22Rv1 (cell line): ENCODE measurements around the gene LCE3E.

Experiments
- ZFX ChIP-seq: fragments of 450-650 bp; IDR thresholded peaks from 2 replicates; pipeline ENCODE4 v1.6.1; 2017; ENCODE audit warnings: antibody characterized with exemption, borderline replicate concordance
- TF ChIP-seq, protein P1 (sequence below): fragments of 450-650 bp; IDR thresholded peaks from 2 replicates; pipeline ENCODE4 v1.5.1; 2017; ENCODE audit warnings: mild to moderate bottlenecking

DNA sequence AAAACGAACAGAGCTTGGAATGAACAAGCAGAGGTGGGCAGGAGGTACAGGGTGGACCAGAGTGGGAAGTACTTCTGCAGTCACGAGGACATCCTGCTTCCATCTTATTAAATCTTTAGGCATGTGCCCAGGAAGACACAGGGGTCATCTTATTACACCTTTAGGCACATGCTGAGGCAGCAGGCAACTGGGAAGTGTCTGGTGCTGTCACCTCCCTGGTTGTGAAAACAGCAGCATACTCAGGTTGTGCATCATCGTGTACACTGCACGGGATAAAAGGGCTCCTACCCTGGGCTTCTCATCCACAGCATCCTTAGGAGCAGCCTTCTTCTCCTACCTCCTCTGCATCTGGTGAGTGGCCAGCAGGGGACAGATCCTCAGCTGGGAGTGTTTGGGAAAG lies 33.4 kb upstream of the LCE3E start, which contains the start of gene LCE3C:
- TF ChIP-seq, protein P1, sequence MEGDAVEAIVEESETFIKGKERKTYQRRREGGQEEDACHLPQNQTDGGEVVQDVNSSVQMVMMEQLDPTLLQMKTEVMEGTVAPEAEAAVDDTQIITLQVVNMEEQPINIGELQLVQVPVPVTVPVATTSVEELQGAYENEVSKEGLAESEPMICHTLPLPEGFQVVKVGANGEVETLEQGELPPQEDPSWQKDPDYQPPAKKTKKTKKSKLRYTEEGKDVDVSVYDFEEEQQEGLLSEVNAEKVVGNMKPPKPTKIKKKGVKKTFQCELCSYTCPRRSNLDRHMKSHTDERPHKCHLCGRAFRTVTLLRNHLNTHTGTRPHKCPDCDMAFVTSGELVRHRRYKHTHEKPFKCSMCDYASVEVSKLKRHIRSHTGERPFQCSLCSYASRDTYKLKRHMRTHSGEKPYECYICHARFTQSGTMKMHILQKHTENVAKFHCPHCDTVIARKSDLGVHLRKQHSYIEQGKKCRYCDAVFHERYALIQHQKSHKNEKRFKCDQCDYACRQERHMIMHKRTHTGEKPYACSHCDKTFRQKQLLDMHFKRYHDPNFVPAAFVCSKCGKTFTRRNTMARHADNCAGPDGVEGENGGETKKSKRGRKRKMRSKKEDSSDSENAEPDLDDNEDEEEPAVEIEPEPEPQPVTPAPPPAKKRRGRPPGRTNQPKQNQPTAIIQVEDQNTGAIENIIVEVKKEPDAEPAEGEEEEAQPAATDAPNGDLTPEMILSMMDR, result no peak
- TF ChIP-seq ZFX, result no peak
